ENCODE measurements around the gene LBHD2. TPM values are rescaled to one million over a fixed set of nuclear protein-coding genes. Genes with fewer than 3 reads are reported as not detected.

LBHD2 gene
- total RNA-seq, 1 donor from 2014 or later, result not detected

GRCh38 chr14:103126873-103127304, 42.9 kb downstream of the LBHD2 start:
- Mint-ChIP-seq H3K36me3 (ENCODE audit: low read depth, unreplicated experiment) (peaks cover 10% of the 10 kb centered on the region), H3K4me3 (ENCODE audit: unreplicated experiment) (no peak overlapping the region), H3K27me3 (ENCODE audit: low read depth, unreplicated experiment) (peaks cover 27% of the 10 kb centered on the region), H3K4me1 (ENCODE audit: low read depth, unreplicated experiment) (peaks cover 19% of the 10 kb centered on the region), H3K27ac (ENCODE audit: unreplicated experiment) (no peak overlapping the region), H3K9me3 (ENCODE audit: unreplicated experiment) (no peaks in the 10 kb centered on the region)
- H3K27me3 ChIP-seq (ENCODE audit: insufficient read depth, low read length), result no peaks in the 10 kb centered on the region
- H3K79me2 ChIP-seq (ENCODE audit: insufficient read depth, low read length), result no peaks in the 10 kb centered on the region
- TF ChIP-seq EZH2 (IDR thresholded peaks at IDR 0.05; ENCODE audit: insufficient read depth, low read length) (no peak), CTCF (IDR thresholded peaks at IDR 0.05; ENCODE audit: insufficient read depth, low read depth, low read length) (no peak)
- peaks cover 65% of the 10 kb centered on the region for H4K20me1 ChIP-seq (ENCODE audit: insufficient read depth, low read length)
- DNase-seq (ENCODE audit: low read depth) (no peak), FAIRE-seq (no peak)
- H2AFZ ChIP-seq (ENCODE audit: low read depth, low read length), result no peak overlapping the region
- no peak overlapping the region for H3K9ac ChIP-seq (ENCODE audit: low read length)
- H3K27ac ChIP-seq (ENCODE audit: low read depth, low read length), result no peak overlapping the region
- no peaks in the 10 kb centered on the region for H3K36me3 ChIP-seq (ENCODE audit: insufficient read depth, low read length)
- peak overlapping the region; percentile 10 for H3K4me3 ChIP-seq (ENCODE audit: insufficient read depth, low read depth, low read length)
- peaks cover 39% of the 10 kb centered on the region for H3K4me1 ChIP-seq (ENCODE audit: insufficient read depth, low read length)
- peak overlapping the region; percentile 78 for H3K4me2 ChIP-seq (ENCODE audit: low read length)
- H3K9me3 ChIP-seq (ENCODE audit: insufficient read depth, low read depth, low read length), result no peaks in the 10 kb centered on the region

- DNase-seq (ENCODE audit: low read depth) (no peak), FAIRE-seq (no peak)
- Histone ChIP-seq H3K4me2 (ENCODE audit: low read length) (peak overlapping the region; percentile 78), H3K36me3 (ENCODE audit: insufficient read depth, low read length) (no peaks in the 10 kb centered on the region), H3K27ac (ENCODE audit: low read depth, low read length) (no peak overlapping the region), H3K79me2 (ENCODE audit: insufficient read depth, low read length) (no peaks in the 10 kb centered on the region), H3K27me3 (ENCODE audit: insufficient read depth, low read length) (no peaks in the 10 kb centered on the region), H3K9ac (ENCODE audit: low read length) (no peak overlapping the region), H3K4me3 (ENCODE audit: insufficient read depth, low read depth, low read length) (no peak overlapping the region), H4K20me1 (ENCODE audit: insufficient read depth, low read length) (peaks cover 65% of the 10 kb centered on the region), H3K4me1 (ENCODE audit: insufficient read depth, low read length) (peaks cover 34% of the 10 kb centered on the region), H3K9me3 (ENCODE audit: insufficient read depth, low read depth, low read length) (no peaks in the 10 kb centered on the region), H2AFZ (ENCODE audit: low read depth, low read length) (no peak overlapping the region)
- Mint-ChIP-seq H3K27ac (ENCODE audit: unreplicated experiment) (peak overlapping the region; percentile 26), H3K4me1 (ENCODE audit: low read depth, unreplicated experiment) (peaks cover 17% of the 10 kb centered on the region), H3K27me3 (ENCODE audit: low read depth, unreplicated experiment) (peaks cover 27% of the 10 kb centered on the region), H3K4me3 (ENCODE audit: unreplicated experiment) (peak overlapping the region; percentile 20), H3K36me3 (ENCODE audit: low read depth, unreplicated experiment) (peaks cover 10% of the 10 kb centered on the region), H3K9me3 (ENCODE audit: unreplicated experiment) (no peaks in the 10 kb centered on the region)
- TF ChIP-seq EZH2 (IDR thresholded peaks at IDR 0.05; ENCODE audit: insufficient read depth, low read length), result no peak
- TF ChIP-seq CTCF (IDR thresholded peaks at IDR 0.05; ENCODE audit: insufficient read depth, low read depth, low read length), result no peak
These were observed 43.3 kb downstream of the LBHD2 start for GRCh38 chr14:103127356-103127755.

GRCh38 chr14:103127861-103128598, 44.0 kb downstream of the LBHD2 start:
- Mint-ChIP-seq H3K4me3 (ENCODE audit: unreplicated experiment) (peak overlapping the region; percentile 20), H3K9me3 (ENCODE audit: unreplicated experiment) (no peaks in the 10 kb centered on the region), H3K4me1 (ENCODE audit: low read depth, unreplicated experiment) (peaks cover 17% of the 10 kb centered on the region), H3K27ac (ENCODE audit: unreplicated experiment) (peak overlapping the region; percentile 26), H3K27me3 (ENCODE audit: low read depth, unreplicated experiment) (peaks cover 27% of the 10 kb centered on the region), H3K36me3 (ENCODE audit: low read depth, unreplicated experiment) (peaks cover 14% of the 10 kb centered on the region)
- TF ChIP-seq CTCF (IDR thresholded peaks at IDR 0.05; ENCODE audit: insufficient read depth, low read depth, low read length) (no peak), EZH2 (IDR thresholded peaks at IDR 0.05; ENCODE audit: insufficient read depth, low read length) (no peak)
- no peak overlapping the region for H3K4me3 ChIP-seq (ENCODE audit: insufficient read depth, low read depth, low read length)
- no peak overlapping the region for H3K27ac ChIP-seq (ENCODE audit: low read depth, low read length)
- peaks cover 28% of the 10 kb centered on the region for H3K4me1 ChIP-seq (ENCODE audit: insufficient read depth, low read length)
- H3K79me2 ChIP-seq (ENCODE audit: insufficient read depth, low read length), result no peaks in the 10 kb centered on the region
- no peaks in the 10 kb centered on the region for H3K36me3 ChIP-seq (ENCODE audit: insufficient read depth, low read length)
- no peaks in the 10 kb centered on the region for H3K27me3 ChIP-seq (ENCODE audit: insufficient read depth, low read length)
- DNase-seq (ENCODE audit: low read depth) (no peak), FAIRE-seq (no peak)
- no peak overlapping the region for H3K9ac ChIP-seq (ENCODE audit: low read length)
- no peaks in the 10 kb centered on the region for H3K9me3 ChIP-seq (ENCODE audit: insufficient read depth, low read depth, low read length)
- H2AFZ ChIP-seq (ENCODE audit: low read depth, low read length), result no peak overlapping the region
- H4K20me1 ChIP-seq (ENCODE audit: insufficient read depth, low read length), result peaks cover 65% of the 10 kb centered on the region
- peak overlapping the region; percentile 78 for H3K4me2 ChIP-seq (ENCODE audit: low read length)

Measured in astrocyte (in vitro differentiated cells and primary cell).